ENCODE measurements around the gene DTL.

DNA sequence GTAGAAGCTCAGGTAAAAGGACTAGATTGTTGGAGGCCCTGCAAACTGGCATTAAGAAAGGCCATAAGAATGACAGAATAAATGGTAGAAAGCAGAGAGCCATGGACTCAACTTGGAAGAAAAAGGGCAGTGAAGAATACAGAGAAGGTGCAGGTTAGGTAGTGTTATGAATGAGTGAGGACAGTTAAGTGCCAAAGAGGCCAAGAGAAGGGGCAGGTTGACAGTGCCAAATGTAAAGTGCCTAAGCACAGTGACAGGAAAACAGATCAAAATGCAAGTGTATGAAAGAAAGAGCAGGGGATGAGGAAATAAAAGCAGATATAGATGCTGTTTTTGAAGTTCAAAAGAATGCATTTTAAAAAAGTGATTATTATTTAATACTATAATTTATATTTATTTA is 43.9 kb upstream of the DTL start:
- TF ChIP-seq, protein P1, sequence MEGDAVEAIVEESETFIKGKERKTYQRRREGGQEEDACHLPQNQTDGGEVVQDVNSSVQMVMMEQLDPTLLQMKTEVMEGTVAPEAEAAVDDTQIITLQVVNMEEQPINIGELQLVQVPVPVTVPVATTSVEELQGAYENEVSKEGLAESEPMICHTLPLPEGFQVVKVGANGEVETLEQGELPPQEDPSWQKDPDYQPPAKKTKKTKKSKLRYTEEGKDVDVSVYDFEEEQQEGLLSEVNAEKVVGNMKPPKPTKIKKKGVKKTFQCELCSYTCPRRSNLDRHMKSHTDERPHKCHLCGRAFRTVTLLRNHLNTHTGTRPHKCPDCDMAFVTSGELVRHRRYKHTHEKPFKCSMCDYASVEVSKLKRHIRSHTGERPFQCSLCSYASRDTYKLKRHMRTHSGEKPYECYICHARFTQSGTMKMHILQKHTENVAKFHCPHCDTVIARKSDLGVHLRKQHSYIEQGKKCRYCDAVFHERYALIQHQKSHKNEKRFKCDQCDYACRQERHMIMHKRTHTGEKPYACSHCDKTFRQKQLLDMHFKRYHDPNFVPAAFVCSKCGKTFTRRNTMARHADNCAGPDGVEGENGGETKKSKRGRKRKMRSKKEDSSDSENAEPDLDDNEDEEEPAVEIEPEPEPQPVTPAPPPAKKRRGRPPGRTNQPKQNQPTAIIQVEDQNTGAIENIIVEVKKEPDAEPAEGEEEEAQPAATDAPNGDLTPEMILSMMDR (IDR thresholded peaks at IDR 0.05): no peak
- TF ChIP-seq SMC3 (IDR thresholded peaks at IDR 0.05; ENCODE audit: low read depth, low read length) (no peak), MXI1 (IDR thresholded peaks at IDR 0.05; ENCODE audit: low read depth, low read length) (no peak), JUND (IDR thresholded peaks at IDR 0.05) (no peak), TAF1 (IDR thresholded peaks at IDR 0.05; ENCODE audit: borderline replicate concordance, low read depth, low read length) (no peak), RFX5 (IDR thresholded peaks at IDR 0.05; ENCODE audit: low read length) (no peak)
- TF ChIP-seq, protein P2, sequence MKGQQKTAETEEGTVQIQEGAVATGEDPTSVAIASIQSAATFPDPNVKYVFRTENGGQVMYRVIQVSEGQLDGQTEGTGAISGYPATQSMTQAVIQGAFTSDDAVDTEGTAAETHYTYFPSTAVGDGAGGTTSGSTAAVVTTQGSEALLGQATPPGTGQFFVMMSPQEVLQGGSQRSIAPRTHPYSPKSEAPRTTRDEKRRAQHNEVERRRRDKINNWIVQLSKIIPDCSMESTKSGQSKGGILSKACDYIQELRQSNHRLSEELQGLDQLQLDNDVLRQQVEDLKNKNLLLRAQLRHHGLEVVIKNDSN (IDR thresholded peaks at IDR 0.05; ENCODE audit: borderline replicate concordance, low read depth): no peak

Data from SK-N-SH (cell line).